Immature natural killer cell (primary cell): ENCODE results near the gene SHROOM1. TPM values are rescaled to one million over a fixed set of nuclear protein-coding genes. Genes with fewer than 3 reads are reported as not detected.

ENCODE experiments used
- DNase-seq, 3 donors: peaks; one replicate each; pipeline ENCODE4 v3.0.0; 2022; ENCODE audit warnings: mixed read lengths in 1 of 3
- H3K27ac Mint-ChIP-seq, 6 donors: one replicate each; pipeline ENCODE4 v1.8.0; 2020; ENCODE audit warnings: mixed read lengths in 6 of 6, mild to moderate bottlenecking in 5 of 6, inconsistent platforms in 4 of 6, moderate library complexity in 3 of 6
- H3K27me3 Mint-ChIP-seq, 3 donors: one replicate each; pipeline ENCODE4 v1.8.0; 2020 to 2021; ENCODE audit warnings: low read depth in 3 of 3, mild to moderate bottlenecking in 3 of 3, mixed read lengths in 3 of 3, moderate library complexity in 3 of 3, inconsistent platforms in 1 of 3
- H3K36me3 Mint-ChIP-seq, 3 donors: one replicate each; pipeline ENCODE4 v1.8.0; 2020; ENCODE audit warnings: mixed read lengths in 3 of 3, inconsistent platforms in 2 of 3, mild to moderate bottlenecking in 2 of 3
- H3K4me1 Mint-ChIP-seq, 2 donors: one replicate each; pipeline ENCODE4 v1.8.0; 2020; ENCODE audit warnings: inconsistent platforms in 2 of 2, mild to moderate bottlenecking in 2 of 2, mixed read lengths in 2 of 2, moderate library complexity in 1 of 2
- H3K4me3 Mint-ChIP-seq, 5 donors: one replicate each; pipeline ENCODE4 v1.8.0; 2020; ENCODE audit warnings: mild to moderate bottlenecking in 5 of 5, mixed read lengths in 5 of 5, inconsistent platforms in 3 of 5, moderate library complexity in 3 of 5
- H3K9me3 Mint-ChIP-seq, 6 donors: one replicate each; pipeline ENCODE4 v1.8.0; 2020; ENCODE audit warnings: mild to moderate bottlenecking in 6 of 6, mixed read lengths in 6 of 6, inconsistent platforms in 4 of 6, moderate library complexity in 3 of 6
- polyA plus RNA-seq, 3 donors: library from polyadenylated mRNA; unstranded; fragments of 300-500 nt; fragmentation: Illumina TruSeq; gene quantifications; one replicate each; pipeline ENCODE4 v1.2.3, GENCODE V29; 2021

The SHROOM1 gene
- polyA plus RNA-seq, 3 donors from 2014 or later = 1.4 TPM; not detected in 2

- H3K4me1 Mint-ChIP-seq = peaks cover 6 to 13% of the 10 kb centered on the region in 2 donors
- H3K36me3 Mint-ChIP-seq = no peaks in the 10 kb centered on the region
- no peaks in the 10 kb centered on the region for H3K27me3 Mint-ChIP-seq
- DNase-seq = no peak
- no peak overlapping the region for H3K4me3 Mint-ChIP-seq
- H3K27ac Mint-ChIP-seq = no peak overlapping the region
- H3K9me3 Mint-ChIP-seq = no peaks in the 10 kb centered on the region
Observed at GRCh38 chr5:132772291-132773070, 58.0 kb downstream of the SHROOM1 start.

Other genes starting within 250 kb of the SHROOM1 start
- under 1 TPM in 1 of 3 donors, not detected in 2; 0.28 TPM for gene IL13, start 172.5 kb downstream of the SHROOM1 start, polyA plus RNA-seq
- not detected for gene IL4, start 156.7 kb downstream of the SHROOM1 start, polyA plus RNA-seq
- 10 to 100 TPM in 1 of 3 donors, 1 to 10 TPM in 2; 7.4 to 13.5 (median 8.2) TPM for gene KIF3A, start 93.1 kb downstream of the SHROOM1 start, polyA plus RNA-seq
- gene CCNI2, start 83.2 kb downstream of the SHROOM1 start, polyA plus RNA-seq = 1 to 10 TPM in 1 of 3 donors, under 1 TPM in 1, not detected in 1; 0.13 to 1.3 TPM
- gene SEPTIN8, start 53.4 kb downstream of the SHROOM1 start, polyA plus RNA-seq = 1 to 10 TPM in 2 of 3 donors, under 1 TPM in 1; 0.79 to 1.3 (median 1.2) TPM
- not detected for gene SOWAHA, start 17.3 kb downstream of the SHROOM1 start, polyA plus RNA-seq
- gene GDF9, start 35.8 kb upstream of the SHROOM1 start, polyA plus RNA-seq = under 1 TPM in 1 of 3 donors, not detected in 2; 0.12 TPM
- gene UQCRQ, start 36.0 kb upstream of the SHROOM1 start, polyA plus RNA-seq = 100 to 1,000 TPM; 554 to 923 (median 597) TPM
- 1 to 10 TPM in 1 of 3 donors, under 1 TPM in 2; 0.50 to 2.0 (median 0.54) TPM for gene LEAP2, start 43.0 kb upstream of the SHROOM1 start, polyA plus RNA-seq
- gene AFF4, start 133.0 kb upstream of the SHROOM1 start, polyA plus RNA-seq = 10 to 100 TPM; 10.7 to 31.8 (median 11.7) TPM
- 10 to 100 TPM; 44.4 to 47.6 (median 44.5) TPM for gene ZCCHC10, start 195.9 kb upstream of the SHROOM1 start, polyA plus RNA-seq
- 10 to 100 TPM; 17.3 to 51.3 (median 32.3) TPM for gene HSPA4, start 221.4 kb upstream of the SHROOM1 start, polyA plus RNA-seq